Choroid plexus epithelial cell (primary cell): ENCODE measurements around the gene PLEKHF1.
A peak's percentile ranks its signal among the peaks of the same experiment; 100 is the strongest.

ENCODE experiments used
- DNase-seq: peaks from one replicate; pipeline ENCODE4 v3.0.0-alpha.2; 2010; ENCODE audit warnings: low read depth
- H3K4me3 ChIP-seq: 2 replicates; pipeline ENCODE4 v1.5.1; 2011; ENCODE audit warnings: low read depth, mild to moderate bottlenecking, control low read depth, low read length, moderate library complexity
- CTCF ChIP-seq: conservative IDR thresholded peaks from 2 replicates; pipeline ENCODE4 v1.5.1; 2011; ENCODE audit warnings: low read depth, mild to moderate bottlenecking, control low read depth, inconsistent platforms, low read length, moderate library complexity

PLEKHF1 gene

GRCh38 chr19:29714953-29715700, 49.9 kb downstream of the PLEKHF1 start, which contains the start of gene C19orf12:
TSS of gene C19orf12 (minus strand) at chr19:29715261. CDS start at chr19:29708413, 6,848 bp downstream.
- peak; percentile 30 for DNase-seq
- TF ChIP-seq CTCF = no peak
- H3K4me3 ChIP-seq = peak within 1 kb of the TSS; percentile 82

GRCh38 chr19:29715701-29716581, 50.7 kb downstream of the PLEKHF1 start:
- peak; percentile 14 for DNase-seq
- no peak for TF ChIP-seq CTCF
- H3K4me3 ChIP-seq = peak overlapping the region; percentile 82

DNA sequence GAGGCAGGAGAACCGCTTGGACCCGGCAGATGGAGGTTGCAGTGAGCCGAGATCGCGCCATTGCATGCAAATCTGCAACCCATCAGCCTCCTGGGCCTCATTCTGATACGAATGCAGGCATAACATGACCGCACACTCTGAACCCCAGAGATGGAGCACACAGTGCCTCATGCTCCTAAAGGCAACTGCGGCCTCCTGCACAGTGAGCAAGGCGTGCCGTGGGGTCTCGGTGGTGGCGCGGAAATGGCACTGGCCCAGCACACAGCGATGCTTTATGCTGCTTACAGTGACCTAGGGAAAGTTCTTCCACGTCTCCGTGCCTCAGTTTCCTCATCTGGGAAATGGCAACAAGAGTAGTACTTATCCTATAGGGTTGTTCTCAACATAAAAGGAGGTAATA, 51.8 kb downstream of the PLEKHF1 start:
- no peak for TF ChIP-seq CTCF
- no peak overlapping the region for H3K4me3 ChIP-seq

GRCh38 chr19:29724102-29724641, 58.9 kb downstream of the PLEKHF1 start:
- H3K4me3 ChIP-seq = peak overlapping the region; percentile 46
- no peak for TF ChIP-seq CTCF
- peak; percentile 31 for DNase-seq

More for the DNA sequence above, 51.8 kb downstream of the PLEKHF1 start:
- DNase-seq = no peak

- DNase-seq = no peak
- no peak overlapping the region for H3K4me3 ChIP-seq
- TF ChIP-seq CTCF = no peak
Measured at GRCh38 chr19:29724746-29725145, 59.5 kb downstream of the PLEKHF1 start.
